Immature natural killer cell (primary cell): ENCODE data around the gene ENDOV. TPM values are rescaled to one million over a fixed set of nuclear protein-coding genes. Genes with fewer than 3 reads are reported as not detected.

ENCODE experiments used
- DNase-seq, 3 donors: peaks; one replicate each; pipeline ENCODE4 v3.0.0; 2022; ENCODE audit warnings: mixed read lengths in 1 of 3
- H3K27ac Mint-ChIP-seq, 6 donors: one replicate each; pipeline ENCODE4 v1.8.0; 2020; ENCODE audit warnings: mixed read lengths in 6 of 6, mild to moderate bottlenecking in 5 of 6, inconsistent platforms in 4 of 6, moderate library complexity in 3 of 6
- H3K27me3 Mint-ChIP-seq, 3 donors: one replicate each; pipeline ENCODE4 v1.8.0; 2020 to 2021; ENCODE audit warnings: low read depth in 3 of 3, mild to moderate bottlenecking in 3 of 3, mixed read lengths in 3 of 3, moderate library complexity in 3 of 3, inconsistent platforms in 1 of 3
- H3K36me3 Mint-ChIP-seq, 3 donors: one replicate each; pipeline ENCODE4 v1.8.0; 2020; ENCODE audit warnings: mixed read lengths in 3 of 3, inconsistent platforms in 2 of 3, mild to moderate bottlenecking in 2 of 3
- H3K4me1 Mint-ChIP-seq, 2 donors: one replicate each; pipeline ENCODE4 v1.8.0; 2020; ENCODE audit warnings: inconsistent platforms in 2 of 2, mild to moderate bottlenecking in 2 of 2, mixed read lengths in 2 of 2, moderate library complexity in 1 of 2
- H3K4me3 Mint-ChIP-seq, 5 donors: one replicate each; pipeline ENCODE4 v1.8.0; 2020; ENCODE audit warnings: mild to moderate bottlenecking in 5 of 5, mixed read lengths in 5 of 5, inconsistent platforms in 3 of 5, moderate library complexity in 3 of 5
- H3K9me3 Mint-ChIP-seq, 6 donors: one replicate each; pipeline ENCODE4 v1.8.0; 2020; ENCODE audit warnings: mild to moderate bottlenecking in 6 of 6, mixed read lengths in 6 of 6, inconsistent platforms in 4 of 6, moderate library complexity in 3 of 6
- polyA plus RNA-seq, 3 donors: library from polyadenylated mRNA; unstranded; fragments of 300-500 nt; fragmentation: Illumina TruSeq; gene quantifications; one replicate each; pipeline ENCODE4 v1.2.3, GENCODE V29; 2021

ENDOV gene
- polyA plus RNA-seq, 3 donors from 2014 or later: 8.1 to 11.7 (median 8.7) TPM

- Mint-ChIP-seq H3K27me3 (peaks cover 0 to 2% (median 1%) of the 10 kb centered on the region in 3 donors), H3K4me3 (peak overlapping the region in 3 of 5 donors; percentile 17 to 57 (median 29)), H3K9me3 (no peaks in the 10 kb centered on the region), H3K36me3 (peaks cover 0 to 4% (median 0%) of the 10 kb centered on the region in 3 donors), H3K4me1 (peaks cover 7 to 18% of the 10 kb centered on the region in 2 donors), H3K27ac (peak overlapping the region in 4 of 6 donors; percentile 40 to 46 (median 43))
- peak; percentile 49 to 61 (median 52) for DNase-seq
Measured at GRCh38 chr17:80424261-80424660, 9.3 kb downstream of the ENDOV start.

GRCh38 chr17:80424878-80425765 lies 10.2 kb downstream of the ENDOV start:
- peaks cover 7 to 16% of the 10 kb centered on the region in 2 donors for H3K4me1 Mint-ChIP-seq
- peaks cover 0 to 2% (median 1%) of the 10 kb centered on the region in 3 donors for H3K27me3 Mint-ChIP-seq
- H3K27ac Mint-ChIP-seq: peak overlapping the region in 1 of 6 donors; percentile 28
- no peak for DNase-seq
- H3K4me3 Mint-ChIP-seq: no peak overlapping the region
- H3K36me3 Mint-ChIP-seq: no peaks in the 10 kb centered on the region
- no peaks in the 10 kb centered on the region for H3K9me3 Mint-ChIP-seq

GRCh38 chr17:80425835-80426426 lies 11.0 kb downstream of the ENDOV start:
- DNase-seq: no peak
- peak overlapping the region in 2 of 6 donors; percentile 66 to 71 for H3K27ac Mint-ChIP-seq
- no peaks in the 10 kb centered on the region for H3K9me3 Mint-ChIP-seq
- H3K4me3 Mint-ChIP-seq: no peak overlapping the region
- H3K4me1 Mint-ChIP-seq: peaks cover 7 to 16% of the 10 kb centered on the region in 2 donors
- no peaks in the 10 kb centered on the region for H3K36me3 Mint-ChIP-seq
- peaks cover 0 to 2% (median 0%) of the 10 kb centered on the region in 3 donors for H3K27me3 Mint-ChIP-seq

- Mint-ChIP-seq H3K27me3 (peaks cover 0 to 2% (median 0%) of the 10 kb centered on the region in 3 donors), H3K4me1 (peaks cover 7 to 16% of the 10 kb centered on the region in 2 donors), H3K4me3 (no peak overlapping the region), H3K27ac (peak overlapping the region in 4 of 6 donors; percentile 30 to 71 (median 62)), H3K9me3 (no peaks in the 10 kb centered on the region), H3K36me3 (no peaks in the 10 kb centered on the region)
- DNase-seq: peak; percentile 83 to 85 (median 84)
Measured at GRCh38 chr17:80426671-80427326, 11.8 kb downstream of the ENDOV start.

- Mint-ChIP-seq H3K4me1 (peaks cover 7 to 16% of the 10 kb centered on the region in 2 donors), H3K9me3 (no peaks in the 10 kb centered on the region), H3K27me3 (peaks cover 0 to 2% (median 0%) of the 10 kb centered on the region in 3 donors), H3K27ac (no peak overlapping the region), H3K36me3 (no peaks in the 10 kb centered on the region), H3K4me3 (no peak overlapping the region)
- DNase-seq: no peak
Measured at GRCh38 chr17:80427366-80428282, 12.7 kb downstream of the ENDOV start.

- no peaks in the 10 kb centered on the region for H3K36me3 Mint-ChIP-seq
- DNase-seq: no peak
- H3K4me1 Mint-ChIP-seq: peaks cover 7 to 14% of the 10 kb centered on the region in 2 donors
- no peak overlapping the region for H3K4me3 Mint-ChIP-seq
- H3K27ac Mint-ChIP-seq: no peak overlapping the region
- H3K9me3 Mint-ChIP-seq: no peaks in the 10 kb centered on the region
- H3K27me3 Mint-ChIP-seq: peaks cover 0 to 2% (median 0%) of the 10 kb centered on the region in 3 donors
Measured at GRCh38 chr17:80428363-80428762, 13.4 kb downstream of the ENDOV start.

GRCh38 chr17:80428796-80429195 lies 13.8 kb downstream of the ENDOV start:
- no peak overlapping the region for H3K4me3 Mint-ChIP-seq
- H3K9me3 Mint-ChIP-seq: no peaks in the 10 kb centered on the region
- DNase-seq: no peak
- H3K36me3 Mint-ChIP-seq: no peaks in the 10 kb centered on the region
- peaks cover 0 to 2% (median 0%) of the 10 kb centered on the region in 3 donors for H3K27me3 Mint-ChIP-seq
- peaks cover 6 to 14% of the 10 kb centered on the region in 2 donors for H3K4me1 Mint-ChIP-seq
- no peak overlapping the region for H3K27ac Mint-ChIP-seq

GRCh38 chr17:80429356-80430275 lies 14.6 kb downstream of the ENDOV start:
- no peak overlapping the region for H3K27ac Mint-ChIP-seq
- peaks cover 0 to 7% of the 10 kb centered on the region in 2 donors for H3K4me1 Mint-ChIP-seq
- no peaks in the 10 kb centered on the region for H3K9me3 Mint-ChIP-seq
- no peaks in the 10 kb centered on the region for H3K27me3 Mint-ChIP-seq
- no peak for DNase-seq
- no peak overlapping the region for H3K4me3 Mint-ChIP-seq
- H3K36me3 Mint-ChIP-seq: no peaks in the 10 kb centered on the region

- H3K27me3 Mint-ChIP-seq: no peaks in the 10 kb centered on the region
- H3K27ac Mint-ChIP-seq: no peak overlapping the region
- no peaks in the 10 kb centered on the region for H3K36me3 Mint-ChIP-seq
- H3K4me1 Mint-ChIP-seq: peaks cover 0 to 7% of the 10 kb centered on the region in 2 donors
- DNase-seq: no peak
- no peaks in the 10 kb centered on the region for H3K9me3 Mint-ChIP-seq
- H3K4me3 Mint-ChIP-seq: no peak overlapping the region
Measured at GRCh38 chr17:80430446-80431245, 15.7 kb downstream of the ENDOV start.

GRCh38 chr17:80431246-80432195 lies 16.6 kb downstream of the ENDOV start:
- Mint-ChIP-seq H3K9me3 (no peaks in the 10 kb centered on the region), H3K4me1 (peaks cover 0 to 3% of the 10 kb centered on the region in 2 donors), H3K4me3 (no peak overlapping the region), H3K27me3 (no peaks in the 10 kb centered on the region), H3K36me3 (no peaks in the 10 kb centered on the region), H3K27ac (no peak overlapping the region)
- no peak for DNase-seq
